Panc1 (cell line): ENCODE data around the gene ABI3BP. TPM values are rescaled to one million over a fixed set of nuclear protein-coding genes. Genes with fewer than 3 reads are reported as not detected.

ENCODE experiments used
- ATAC-seq: fragments of 200-7000 bp; cut with Tn5 transposase; 2 replicates; pipeline ENCODE4 v1.9.1; 2020; ENCODE audit warnings: mild to moderate bottlenecking, moderate library complexity
- BruUV-seq: library from RNA; stranded (reverse); fragments of 400-500 nt; replicated peaks from 2 replicates; lab custom pipeline; 2021; lab: Mats Ljungman, UMichigan
- CTCF ChIA-PET: fragments of 300-600 bp; sonication (Branson Sonifier 250); formaldehyde crosslinking; loops from one replicate; lab custom pipeline; 2022; ENCODE audit warnings: antibody characterized with exemption; lab: Charles Lee
- POLR2A ChIA-PET: fragments of 300-600 bp; sonication (Branson Sonifier 250); formaldehyde crosslinking; loops from one replicate; lab custom pipeline; 2022; ENCODE audit warnings: antibody characterized with exemption; lab: Charles Lee
- DNase-seq: peaks from one replicate; pipeline ENCODE4 v3.0.0-alpha.2; 2010; ENCODE audit warnings: low read depth, low spot score
- H3K27ac ChIP-seq: 2 replicates; pipeline ENCODE4 v1.5.1; 2011; ENCODE audit warnings: mild to moderate bottlenecking, low read length, inconsistent platforms
- H3K27me3 ChIP-seq: fragments of 200-500 bp; sonication (Bioruptor generic); 2 replicates; pipeline ENCODE4 v1.6.0; 2014; ENCODE audit warnings: low read length, inconsistent platforms; ENCODE audit not compliant: control insufficient read depth, insufficient read depth
- H3K36me3 ChIP-seq: fragments of 200-500 bp; sonication (Bioruptor generic); 2 replicates; pipeline ENCODE4 v1.5.1; 2014; ENCODE audit warnings: inconsistent platforms, mild to moderate bottlenecking, low read length, moderate library complexity; ENCODE audit not compliant: control insufficient read depth, insufficient read depth
- H3K4me1 ChIP-seq: 2 replicates; pipeline ENCODE4 v1.5.1; 2011; ENCODE audit warnings: inconsistent platforms, mild to moderate bottlenecking, low read length, moderate library complexity; ENCODE audit not compliant: control insufficient read depth, insufficient read depth
- H3K4me3 ChIP-seq, 2 experiments: 2 replicates each; pipeline ENCODE4 v1.5.1; 2011 to 2012; ENCODE audit warnings: low read depth in 2 of 2, low read length in 2 of 2, mild to moderate bottlenecking in 2 of 2, inconsistent platforms in 1 of 2, moderate library complexity in 1 of 2
- H3K9me3 ChIP-seq: fragments of 200-500 bp; sonication (Bioruptor generic); 2 replicates; pipeline ENCODE4 v1.5.1; 2014; ENCODE audit warnings: low read depth, mild to moderate bottlenecking, inconsistent platforms, low read length, moderate library complexity; ENCODE audit not compliant: control insufficient read depth, insufficient read depth
- CTCF ChIP-seq: fragments of 450-650 bp; IDR thresholded peaks from 2 replicates; pipeline ENCODE4 v1.5.1; 2017; ENCODE audit warnings: mild to moderate bottlenecking
- POLR2AphosphoS5 ChIP-seq: IDR thresholded peaks from 2 replicates; pipeline ENCODE4 v1.6.1; 2012; ENCODE audit warnings: mild to moderate bottlenecking, low read depth, low read length, moderate library complexity
- REST ChIP-seq, 2 experiments: IDR thresholded peaks; 2 replicates each; pipeline ENCODE4 v1.6.1; 2011 to 2012; ENCODE audit warnings: low read depth in 2 of 2, control low read depth in 1 of 2, low read length in 1 of 2, mild to moderate bottlenecking in 1 of 2, moderate library complexity in 1 of 2; ENCODE audit not compliant: insufficient read depth in 1 of 2
- SIN3A ChIP-seq: IDR thresholded peaks from 2 replicates; pipeline ENCODE4 v1.6.1; 2012; ENCODE audit warnings: low read depth, mild to moderate bottlenecking, low read length, moderate library complexity, borderline replicate concordance; ENCODE audit not compliant: insufficient read depth
- TCF7L2 ChIP-seq: IDR thresholded peaks from 2 replicates; pipeline ENCODE4 v1.6.1; 2011; ENCODE audit warnings: mild to moderate bottlenecking, low read depth, low read length, inconsistent platforms
- in situ Hi-C: cut with HindIII; loops from 2 replicates; pipeline ENCODE4 v1.10.0; 2016; ENCODE audit warnings: low sequenced_read_pairs, low pct_unique_long_range_greater_than_20kb
- intact Hi-C: fragments of 100-400 bp; cut with micrococcal nuclease; formaldehyde crosslinking; loops from one replicate; pipeline ENCODE4 v1.10.0; 2022; ENCODE audit not compliant: unreplicated experiment
- total RNA-seq: library from RNA; stranded (reverse); gene quantifications from one replicate; pipeline ENCODE4 v1.2.1, GENCODE V29; 2021; ENCODE audit not compliant: unreplicated experiment

The ABI3BP gene
- total RNA-seq, 1 experiment from 2014 or later, result 0.21 TPM

GRCh38 chr3:100802126-100802525 is 191.1 kb downstream of the ABI3BP start:
- no peak for DNase-seq
- Histone ChIP-seq H3K27ac (no peak overlapping the region), H3K27me3 (peaks cover 2% of the 10 kb centered on the region; the same call in 1 of the 2 replicates), H3K36me3 (no peaks in the 10 kb centered on the region), H3K9me3 (no peaks in the 10 kb centered on the region; the same call in 1 of the 2 replicates), H3K4me1 (no peaks in the 10 kb centered on the region), H3K4me3 (no peak overlapping the region)
- intact Hi-C loops (no loop called here), in situ Hi-C loops (no loop called here)
- TF ChIP-seq CTCF (no peak), SIN3A (no peak), TCF7L2 (no peak), POLR2AphosphoS5 (no peak)
- ChIA-PET CTCF (no interaction called here), POLR2A (no interaction called here)
- no peak for ATAC-seq
- BruUV-seq, result no TSS peak

- no peak for TF ChIP-seq SIN3A
- no peak for TF ChIP-seq TCF7L2
- no peak for TF ChIP-seq POLR2AphosphoS5
- TF ChIP-seq REST (IDR thresholded peaks at IDR 0.05; ENCODE audit: insufficient read depth in 1 of 2, low read depth in 2 of 2, low read length in 1 of 2), result no peak
- no peak for TF ChIP-seq CTCF
- ChIA-PET CTCF (no interaction called here), POLR2A (no interaction called here)
- no TSS peak for BruUV-seq
- Histone ChIP-seq H3K27ac (no peak overlapping the region), H3K9me3 (no peaks in the 10 kb centered on the region), H3K36me3 (no peaks in the 10 kb centered on the region), H3K4me3 (no peak overlapping the region), H3K4me1 (no peaks in the 10 kb centered on the region), H3K27me3 (no peaks in the 10 kb centered on the region; the same call in 1 of the 2 replicates)
- in situ Hi-C loops, result no loop called here
- ATAC-seq (no peak), DNase-seq (no peak)
- intact Hi-C loops, result no loop called here
These were observed 195.2 kb downstream of the ABI3BP start for GRCh38 chr3:100798012-100798411.
